ENCODE results near the gene ZNF525. TPM values are rescaled to one million over a fixed set of nuclear protein-coding genes. Genes with fewer than 3 reads are reported as not detected.

ZNF525 gene
- total and polyA plus RNA-seq, 9 of the 15 experiments (the other 6 are each of a cell fraction or from before 2014, with no cell fraction given), result 1.5 to 12.0 (median 6.7) TPM

- TF ChIP-seq ZNF398 (CRISPR knock-in tag; IDR thresholded peaks at IDR 0.05) (no peak), MEF2A (IDR thresholded peaks at IDR 0.05; ENCODE audit: control insufficient read depth, low read depth, low read length) (no peak), RFX1 (IDR thresholded peaks at IDR 0.05) (no peak), ZNF263 (CRISPR knock-in tag; IDR thresholded peaks at IDR 0.05; ENCODE audit: borderline replicate concordance) (0 out of 2 replicates have a peak, but pooled peaks have one; percentile 21), MCM5 (IDR thresholded peaks at IDR 0.05; ENCODE audit: low read depth) (no peak), NELFE (IDR thresholded peaks at IDR 0.05; ENCODE audit: insufficient read depth, insufficient read length) (no peak), DLX4 (CRISPR knock-in tag; IDR thresholded peaks at IDR 0.05) (no peak), FOXJ2 (tag; IDR thresholded peaks at IDR 0.05) (no peak), CREB3L1 (IDR thresholded peaks at IDR 0.05; ENCODE audit: borderline replicate concordance, low read depth) (no peak), HDAC1 (IDR thresholded peaks at IDR 0.05) (peak in 1 of 2 experiments; percentile 56; a peak in 2 of 4 replicates), DACH1 (IDR thresholded peaks at IDR 0.05; ENCODE audit: partially characterized antibody) (no peak), ELF1 (tag; IDR thresholded peaks at IDR 0.05) (peak; percentile 96), ARID3A (IDR thresholded peaks at IDR 0.05; ENCODE audit: borderline replicate concordance, low read depth, low read length) (no peak), RBM22 (IDR thresholded peaks at IDR 0.05; ENCODE audit: low read depth, low read length, poor library complexity, severe bottlenecking) (no peak), ZNF445 (CRISPR knock-in tag; IDR thresholded peaks at IDR 0.05; ENCODE audit: low read depth) (no peak), SP1 (CRISPR knock-in tag; IDR thresholded peaks at IDR 0.05) (peak; percentile 85), NR3C1 (CRISPR knock-in tag; IDR thresholded peaks at IDR 0.05) (no peak), ZNF699 (CRISPR knock-in tag; IDR thresholded peaks at IDR 0.05; ENCODE audit: insufficient replicate concordance) (no peak), SMAD2 (IDR thresholded peaks at IDR 0.05; ENCODE audit: low read depth, low read length) (no peak), RBFOX2 (IDR thresholded peaks at IDR 0.05; ENCODE audit: low read depth, low read length) (peak; percentile 75), DDX20 (tag; IDR thresholded peaks at IDR 0.05; ENCODE audit: low read depth) (no peak)
Measured at GRCh38 chr19:53394974-53395839, 29.7 kb downstream of the ZNF525 start, which contains the start of gene ZNF765 (continued).

Measured in K562 (cell line).